Brain pericyte (primary cell): ENCODE measurements around the gene ZC4H2.
"Not testable (repeated sequence)": the region's sequence is repeated elsewhere in the genome, so short reads cannot be mapped to it uniquely, and the experiment has no call there.

ENCODE experiments used
- DNase-seq: peaks from one replicate; pipeline ENCODE4 v3.0.0-alpha.2; 2012; ENCODE audit warnings: low read depth, low spot score

Gene ZC4H2, protein sequence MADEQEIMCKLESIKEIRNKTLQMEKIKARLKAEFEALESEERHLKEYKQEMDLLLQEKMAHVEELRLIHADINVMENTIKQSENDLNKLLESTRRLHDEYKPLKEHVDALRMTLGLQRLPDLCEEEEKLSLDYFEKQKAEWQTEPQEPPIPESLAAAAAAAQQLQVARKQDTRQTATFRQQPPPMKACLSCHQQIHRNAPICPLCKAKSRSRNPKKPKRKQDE

DNA sequence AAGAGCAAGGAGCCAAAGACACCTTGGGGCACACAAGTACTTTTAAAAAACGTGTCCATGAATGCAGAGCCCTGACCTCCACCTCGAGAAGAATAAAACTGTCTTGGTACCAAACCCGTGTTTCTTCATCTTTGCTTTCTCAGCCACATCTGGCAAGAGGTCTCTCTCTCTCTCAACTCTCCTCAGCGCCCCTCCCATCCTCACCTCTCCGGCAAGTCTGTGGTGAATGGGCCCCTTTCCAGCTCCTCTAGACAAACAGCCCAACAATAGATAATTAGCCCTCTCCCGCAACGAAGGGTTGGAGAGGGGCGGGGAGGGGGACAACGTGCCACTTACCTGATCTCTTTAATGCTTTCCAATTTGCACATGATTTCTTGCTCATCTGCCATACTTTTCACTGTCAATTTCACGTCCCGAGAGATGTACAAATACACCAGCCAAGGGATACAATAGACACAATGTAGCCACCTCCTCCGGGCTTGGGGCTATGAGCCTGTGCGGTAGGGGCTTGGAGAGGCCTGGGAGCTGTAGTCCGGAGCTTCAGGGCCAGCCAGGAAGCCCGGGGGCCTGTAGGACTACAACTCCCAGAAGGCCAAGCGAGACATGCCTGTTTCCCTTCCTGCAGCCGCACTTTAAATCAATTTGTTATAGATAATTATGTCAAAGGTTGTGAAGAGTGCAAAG, at the start of gene ZC4H2:
TSS of gene ZC4H2 (minus strand) at position 462 of the 684 bp plus-strand sequence. CDS start at position 389, 73 bp downstream.
- DNase-seq = peak; percentile 30

DNA sequence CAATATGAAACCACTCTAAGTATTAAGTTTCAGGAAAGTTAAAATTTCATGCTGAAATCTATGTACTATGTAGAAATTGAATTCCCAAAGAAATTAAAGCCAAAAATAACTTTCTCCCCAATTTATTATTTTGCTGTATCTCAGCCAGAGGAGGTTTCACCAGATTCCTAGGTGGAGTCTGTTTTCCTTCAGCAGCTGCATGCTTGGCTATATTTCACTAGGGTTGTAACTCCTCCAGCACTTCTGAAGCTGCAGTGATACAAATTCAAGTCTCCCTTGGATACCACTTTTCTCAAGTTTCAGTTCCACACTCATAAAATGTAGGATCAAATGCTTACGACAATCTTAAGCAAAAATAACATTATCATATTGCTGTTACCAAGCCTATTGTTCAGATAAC, 41.2 kb upstream of the ZC4H2 start:
- DNase-seq = no peak

DNA sequence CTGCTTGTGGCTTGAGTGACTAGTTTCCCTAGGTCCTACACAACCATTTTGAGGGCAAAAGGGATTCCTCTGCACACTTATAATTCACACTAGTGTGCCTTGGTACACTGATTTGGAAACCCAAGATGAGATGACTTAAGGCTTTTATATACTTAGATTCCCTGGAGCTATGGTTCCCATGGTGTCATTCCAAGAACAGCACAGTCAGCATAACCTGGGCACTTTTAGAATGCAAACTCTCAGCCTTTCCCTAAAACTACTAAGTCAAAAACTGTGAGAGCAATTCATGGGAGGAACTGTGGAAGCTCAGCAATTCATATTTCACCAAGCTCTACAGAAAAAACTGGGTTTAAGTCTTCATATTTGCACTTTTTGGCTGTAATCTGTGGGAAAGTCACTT, 38.0 kb upstream of the ZC4H2 start:
- no peak for DNase-seq

GRCh38 chrX:65009459-65009858, 33.2 kb upstream of the ZC4H2 start:
- DNase-seq = no peak

DNA sequence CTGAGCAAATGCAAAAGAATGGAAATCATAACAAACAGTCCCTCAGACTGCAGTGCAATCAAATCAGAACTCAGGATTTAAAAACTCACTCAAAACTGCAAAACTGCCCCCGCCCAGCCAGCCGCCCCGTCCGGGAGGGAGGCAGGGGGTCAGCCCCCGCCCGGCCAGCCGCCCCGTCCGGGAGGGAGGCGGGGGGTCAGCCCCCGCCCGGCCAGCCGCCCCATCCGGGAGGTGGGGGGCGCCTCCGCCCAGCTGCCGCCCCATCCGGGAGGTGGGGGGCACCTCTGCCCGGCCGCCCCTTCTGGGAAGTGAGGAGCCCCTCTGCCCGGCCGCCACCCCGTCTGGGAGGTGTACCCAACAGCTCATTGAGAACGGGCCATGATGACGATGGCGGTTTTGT, 26.0 kb upstream of the ZC4H2 start:
- DNase-seq = not testable (repeated sequence)

GRCh38 chrX:64996805-64997204, 20.6 kb upstream of the ZC4H2 start:
- DNase-seq = no peak

- DNase-seq = no peak
Measured at GRCh38 chrX:64994131-64994798, 18.0 kb upstream of the ZC4H2 start.

- DNase-seq = no peak
Measured at GRCh38 chrX:64977830-64978229, 1.6 kb upstream of the ZC4H2 start.

- no peak for DNase-seq
Measured at GRCh38 chrX:64977051-64977450, 801 bp upstream of the ZC4H2 start.

- DNase-seq = no peak
Measured at GRCh38 chrX:64976673-64977040, 407 bp upstream of the ZC4H2 start.

DNA sequence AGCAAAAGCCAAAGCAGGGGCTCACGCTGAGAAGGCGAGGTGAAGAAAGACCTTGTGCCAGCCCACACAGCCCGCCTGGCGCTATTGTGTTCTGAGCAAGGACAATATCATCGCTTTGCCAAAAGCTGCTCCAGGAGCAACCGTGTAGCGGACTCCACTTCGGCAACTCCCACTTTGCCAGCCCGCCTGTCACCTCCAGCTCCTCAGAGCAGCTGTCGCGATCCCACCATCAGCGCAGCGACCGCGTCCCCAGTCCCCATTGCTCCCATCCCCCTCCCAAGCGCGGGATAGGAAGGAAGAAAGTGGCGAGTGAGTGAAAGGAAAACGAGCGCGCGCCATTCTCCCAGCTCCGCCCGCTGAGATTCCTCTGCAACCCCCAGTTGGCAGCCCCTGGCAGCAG, 759 bp downstream of the ZC4H2 start:
- no peak for DNase-seq

DNA sequence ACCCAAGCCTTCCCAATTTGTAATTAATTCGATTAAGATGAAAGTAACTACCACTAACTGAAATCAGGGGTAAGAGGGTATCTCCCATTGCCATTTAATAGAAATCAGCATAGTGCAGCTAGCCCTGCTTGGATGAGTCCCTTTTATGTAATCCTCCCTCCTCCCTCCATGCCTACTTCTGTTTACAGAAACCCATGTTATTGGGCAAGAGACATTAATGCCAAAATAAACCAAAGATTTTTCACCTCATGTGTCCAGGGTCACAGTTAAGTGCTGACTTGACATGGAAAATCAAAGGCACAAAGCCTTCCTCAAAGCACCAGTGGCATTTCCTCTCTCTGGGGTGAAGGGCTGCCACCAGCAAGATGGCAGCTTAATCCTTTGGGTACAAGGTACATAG, 50.8 kb downstream of the ZC4H2 start:
- no peak for DNase-seq

DNA sequence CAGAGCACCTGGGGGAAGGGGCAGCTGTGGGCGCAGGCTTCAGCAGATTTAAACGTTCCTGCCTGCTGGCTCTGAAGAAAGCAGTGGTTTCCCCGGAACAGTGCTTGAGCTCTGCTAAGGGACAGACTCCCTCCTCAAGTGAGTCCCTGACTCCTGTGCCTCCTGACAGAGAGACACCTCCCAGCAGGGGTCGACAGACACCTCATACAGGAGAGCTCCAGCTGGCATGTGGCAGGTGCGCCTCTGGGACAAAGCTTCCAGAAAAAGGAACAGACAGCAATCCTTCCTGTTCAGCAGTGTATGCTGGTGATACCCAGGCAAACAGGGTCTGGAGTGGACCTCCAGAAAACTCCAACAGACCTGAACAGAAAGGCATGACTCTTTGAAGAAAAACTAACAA, 68.1 kb downstream of the ZC4H2 start:
- no peak for DNase-seq

DNA sequence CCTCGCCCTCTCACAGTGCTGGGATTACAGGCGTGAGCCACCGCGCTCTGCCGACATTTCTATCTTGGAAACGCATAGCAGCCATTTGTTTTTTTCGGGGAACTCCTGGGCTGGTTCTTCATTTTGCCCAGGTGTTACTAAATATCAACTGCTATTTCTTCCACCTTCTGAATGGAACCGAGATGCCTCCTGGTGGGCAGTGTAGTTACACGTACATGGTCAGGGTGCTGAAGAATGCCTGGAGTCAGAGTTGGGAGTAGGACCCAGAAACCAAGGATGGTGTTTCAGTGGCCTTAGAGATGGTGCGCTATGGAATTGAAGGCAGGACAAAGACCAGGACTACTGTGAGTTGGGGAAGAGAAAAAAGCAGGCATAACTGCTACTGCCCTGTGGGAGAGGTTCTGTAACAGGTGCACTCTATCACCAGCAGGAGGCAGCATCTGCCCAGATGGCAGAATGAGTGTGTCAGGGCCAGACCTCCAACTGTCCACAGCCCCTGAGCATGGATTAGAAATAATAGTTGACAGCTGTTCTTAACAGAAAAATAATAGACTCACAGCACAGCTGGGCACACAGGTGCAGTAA, 81.7 kb downstream of the ZC4H2 start:
- no peak for DNase-seq

GRCh38 chrX:64885850-64886249, 90.4 kb downstream of the ZC4H2 start:
- DNase-seq = no peak

- not testable (repeated sequence) for DNase-seq
Measured at GRCh38 chrX:64878709-64879108, 97.5 kb downstream of the ZC4H2 start.

DNA sequence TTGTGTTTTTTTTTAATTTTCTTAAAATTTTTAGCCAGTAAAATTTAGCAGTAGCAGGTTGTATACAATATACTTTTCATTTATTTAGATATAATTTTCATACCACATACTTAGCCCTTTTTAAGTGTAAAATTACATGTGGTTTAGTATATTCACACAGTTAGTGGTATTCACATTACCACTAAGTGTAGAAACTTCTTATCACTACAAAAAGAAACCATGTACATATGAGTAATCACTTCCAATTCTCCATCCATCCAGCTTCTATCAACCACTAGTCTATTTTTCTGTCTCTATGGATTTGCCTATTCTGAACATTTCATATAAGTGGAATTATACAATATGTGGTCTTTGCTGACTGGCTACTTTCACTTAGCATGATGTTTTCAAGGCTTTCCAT, 109.0 kb downstream of the ZC4H2 start:
- no peak for DNase-seq
